Fibroblast of skin of back (primary cell): ENCODE measurements around the gene ABCA12.

Experiments
- DNase-seq: peaks from one replicate; pipeline ENCODE4 v3.0.0-alpha.2; 2013

The ABCA12 gene

GRCh38 chr2:214946949-214947348 is 191.5 kb downstream of the ABCA12 start:
- no peak for DNase-seq

GRCh38 chr2:214934006-214934405 is 204.4 kb downstream of the ABCA12 start:
- peak; percentile 43 for DNase-seq

- DNase-seq: no peak
Measured at GRCh38 chr2:214904634-214905033, 233.8 kb downstream of the ABCA12 start.

- DNase-seq: no peak
Measured at GRCh38 chr2:214904176-214904575, 234.2 kb downstream of the ABCA12 start.

- DNase-seq: no peak
Measured at GRCh38 chr2:214902286-214902685, 236.1 kb downstream of the ABCA12 start.

- no peak for DNase-seq
Measured at GRCh38 chr2:214899751-214900150, 238.7 kb downstream of the ABCA12 start.

GRCh38 chr2:214896274-214896673 is 242.2 kb downstream of the ABCA12 start:
- DNase-seq: no peak

- no peak for DNase-seq
Measured at GRCh38 chr2:214895469-214895868, 243.0 kb downstream of the ABCA12 start.

GRCh38 chr2:214889301-214889700 is 249.1 kb downstream of the ABCA12 start:
- no peak for DNase-seq

GRCh38 chr2:214881647-214882202 is 256.7 kb downstream of the ABCA12 start:
- peak; percentile 1 for DNase-seq
